HG03354 (cell line): ENCODE measurements around the gene DNLZ.
"Not testable (repeated sequence)": the region's sequence is repeated elsewhere in the genome, so short reads cannot be mapped to it uniquely, and the experiment has no call there.

Experiments used
- ATAC-seq: cut with Tn5 transposase; IDR thresholded peaks from one replicate; pipeline ENCODE4 v1.9.1; 2021; ENCODE audit warnings: mild to moderate bottlenecking; ENCODE audit not compliant: unreplicated experiment, poor library complexity, severe bottlenecking

The DNLZ gene

GRCh38 chr9:136324501-136325300 is 38.8 kb downstream of the DNLZ start:
- ATAC-seq = no peak

DNA sequence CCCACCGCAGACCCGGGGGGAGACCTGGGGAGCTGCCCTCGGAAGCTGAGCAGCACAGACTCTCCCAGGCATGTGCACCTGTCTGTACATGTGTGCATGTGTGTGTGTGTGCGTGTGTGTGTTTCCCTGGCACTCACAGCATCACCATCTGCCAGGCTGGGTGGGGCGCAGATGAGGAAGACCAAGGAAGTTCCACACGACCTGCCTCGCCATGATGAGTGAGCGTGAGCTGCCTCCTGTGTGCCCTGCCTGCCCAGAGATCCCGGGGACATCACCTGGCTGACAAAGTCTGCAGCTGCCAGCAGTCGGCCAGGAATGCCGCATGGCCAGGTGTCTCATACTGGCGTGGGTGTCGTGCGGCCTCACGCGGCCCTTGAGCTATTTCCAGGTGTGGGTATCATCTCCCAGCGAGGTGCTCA is 40.2 kb downstream of the DNLZ start:
- no peak for ATAC-seq

DNA sequence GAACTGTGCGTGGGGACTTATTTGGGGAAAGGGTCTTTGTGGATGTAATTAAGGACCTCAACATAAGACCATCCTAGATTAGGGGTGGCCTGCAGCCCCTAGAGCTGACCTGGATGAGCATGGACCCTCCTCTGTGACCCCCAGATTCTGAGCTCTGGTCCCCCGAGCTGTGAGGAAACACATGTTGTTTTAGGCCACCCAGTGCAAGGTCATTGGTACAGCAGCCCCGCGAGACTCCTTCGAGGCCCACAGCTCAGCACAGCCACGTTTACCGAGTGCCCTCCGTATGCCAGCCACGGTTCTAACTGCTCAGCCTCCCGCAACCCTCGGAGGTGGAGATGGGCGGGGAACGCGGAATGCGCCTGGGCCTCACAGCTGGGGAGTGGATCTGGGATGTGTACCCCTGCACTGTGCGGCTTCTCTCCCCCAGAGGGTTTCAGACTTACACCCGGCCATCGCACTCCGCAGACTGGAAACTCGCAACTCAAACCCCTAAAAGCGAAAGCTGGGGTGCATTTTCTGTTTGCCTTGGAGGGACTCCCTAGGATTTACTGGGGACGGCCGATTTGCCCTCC is 40.7 kb downstream of the DNLZ start:
- no peak for ATAC-seq

GRCh38 chr9:136321561-136321960 is 42.0 kb downstream of the DNLZ start:
- no peak for ATAC-seq

DNA sequence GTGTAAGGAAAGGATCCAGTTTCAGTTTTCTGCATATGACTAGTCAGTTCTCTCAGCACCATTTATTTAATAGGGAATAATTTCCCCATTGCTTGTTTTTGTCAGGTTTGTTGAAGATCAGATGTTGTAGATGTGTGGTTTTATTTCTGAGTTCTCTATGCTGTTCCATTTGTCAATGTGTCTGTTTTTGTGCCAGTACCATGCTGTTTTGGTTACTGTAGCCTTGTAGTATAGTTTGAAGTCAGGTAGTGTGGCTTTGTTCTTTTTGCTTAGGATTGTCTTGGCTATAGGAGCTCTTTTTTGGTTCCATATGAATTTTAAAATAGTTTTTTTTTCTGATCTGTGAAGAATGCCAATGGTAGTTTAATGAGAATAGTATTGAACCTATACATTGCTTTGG is 42.6 kb downstream of the DNLZ start:
- not testable (repeated sequence) for ATAC-seq

DNA sequence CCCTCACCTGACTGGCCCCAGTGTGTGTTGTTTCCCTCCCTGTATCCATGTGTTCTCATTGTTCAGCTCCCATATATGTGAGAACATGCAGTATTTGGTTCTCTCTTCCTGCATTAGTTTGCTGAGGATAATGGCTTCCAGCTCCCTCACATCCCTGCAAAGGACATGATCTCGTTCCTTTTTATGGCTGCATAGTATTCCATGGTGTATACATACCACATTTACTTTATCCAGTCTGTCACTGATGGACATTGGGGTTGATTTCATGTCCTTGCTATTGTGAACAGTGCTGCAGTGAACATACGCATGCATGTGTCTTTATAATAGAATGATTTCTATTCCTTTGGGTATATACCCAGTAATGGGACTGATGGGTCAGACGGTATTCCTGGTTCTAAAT is 43.6 kb downstream of the DNLZ start:
- not testable (repeated sequence) for ATAC-seq

- not testable (repeated sequence) for ATAC-seq
Observed at GRCh38 chr9:136319244-136319643, 44.3 kb downstream of the DNLZ start.

DNA sequence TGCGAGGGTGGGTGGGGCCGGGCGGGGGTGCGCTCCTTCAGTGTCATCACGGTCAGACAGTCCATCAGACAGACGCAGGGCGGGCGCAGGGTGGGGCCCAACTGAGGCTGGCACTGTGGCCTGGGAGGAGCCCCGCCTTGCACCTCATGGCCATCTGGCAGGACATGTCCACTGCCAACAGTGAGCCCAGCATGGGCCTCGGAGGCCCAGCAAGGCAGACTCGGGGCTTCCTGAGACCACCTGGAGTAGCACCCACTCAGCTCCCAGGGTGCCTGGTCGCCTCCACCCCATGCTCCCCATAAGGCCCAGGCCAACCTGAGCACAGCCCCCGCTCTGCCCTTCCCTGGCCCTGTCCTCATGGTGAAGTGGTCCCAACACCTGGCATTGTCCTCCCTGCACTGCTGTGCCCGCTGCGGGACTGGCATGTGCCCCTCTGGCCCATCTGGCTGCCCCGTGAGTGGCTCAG is 44.7 kb downstream of the DNLZ start:
- ATAC-seq = no peak

DNA sequence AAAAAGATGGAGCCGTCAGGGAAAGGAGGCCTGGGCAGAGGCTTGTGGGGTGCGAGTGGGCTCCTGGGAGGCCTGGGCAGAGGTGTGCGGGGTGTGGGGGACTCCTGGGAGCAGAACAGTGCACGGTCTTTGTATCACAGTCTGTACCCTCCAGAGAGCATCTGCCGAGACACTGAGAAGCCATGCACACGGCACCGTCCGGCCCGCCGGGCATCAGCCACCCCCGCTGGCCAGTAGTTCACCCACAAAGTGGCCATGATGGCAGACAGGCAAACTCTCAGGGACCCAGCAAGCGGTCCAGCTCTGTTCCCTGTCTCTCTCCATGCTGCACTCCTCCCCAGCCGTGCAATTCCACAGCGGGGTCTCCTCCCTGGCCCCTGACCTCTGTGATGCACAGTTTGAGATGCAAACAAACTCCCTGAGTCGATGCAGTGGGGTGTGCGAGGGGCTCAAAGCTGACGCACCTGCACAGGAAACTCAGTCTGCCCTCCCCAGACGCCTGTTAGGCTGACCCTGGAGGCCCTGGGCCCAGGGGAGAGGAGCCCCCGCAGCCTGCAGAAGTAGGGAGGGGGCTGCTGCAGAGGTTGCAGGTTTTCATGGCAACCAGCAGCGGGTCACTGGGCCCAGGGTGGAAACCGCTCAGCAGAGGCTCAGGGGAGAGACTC is 45.3 kb downstream of the DNLZ start:
- no peak for ATAC-seq

GRCh38 chr9:136317695-136318094 is 45.8 kb downstream of the DNLZ start:
- ATAC-seq = no peak

GRCh38 chr9:136316896-136317676 is 46.5 kb downstream of the DNLZ start:
- no peak for ATAC-seq

GRCh38 chr9:136316271-136316751 is 47.2 kb downstream of the DNLZ start:
- no peak for ATAC-seq

- ATAC-seq = no peak
Observed at GRCh38 chr9:136314944-136315343, 48.6 kb downstream of the DNLZ start.

- no peak for ATAC-seq
Observed at GRCh38 chr9:136314056-136314416, 49.5 kb downstream of the DNLZ start.

- ATAC-seq = no peak
Observed at GRCh38 chr9:136313111-136314055, 50.2 kb downstream of the DNLZ start.

GRCh38 chr9:136312436-136312835 is 51.1 kb downstream of the DNLZ start:
- ATAC-seq = no peak

DNA sequence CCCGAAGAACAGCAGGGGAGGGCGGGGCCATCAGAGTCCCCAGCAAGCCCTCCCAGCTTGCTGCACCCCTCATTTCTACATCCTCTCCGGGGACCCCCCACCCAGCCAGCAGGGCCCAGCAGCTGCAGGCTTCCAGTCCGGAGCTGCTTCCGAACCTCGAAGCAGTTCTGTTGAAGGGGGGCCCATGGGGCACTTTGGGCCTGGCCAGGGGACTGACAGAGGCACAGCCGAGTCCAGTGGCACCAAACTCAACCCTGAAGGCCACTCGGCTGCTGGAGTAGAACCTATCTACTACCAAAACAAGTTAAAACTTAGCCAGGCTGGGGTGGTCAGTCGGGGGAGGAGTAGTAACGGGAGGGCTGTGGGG is 51.6 kb downstream of the DNLZ start:
- ATAC-seq = no peak

DNA sequence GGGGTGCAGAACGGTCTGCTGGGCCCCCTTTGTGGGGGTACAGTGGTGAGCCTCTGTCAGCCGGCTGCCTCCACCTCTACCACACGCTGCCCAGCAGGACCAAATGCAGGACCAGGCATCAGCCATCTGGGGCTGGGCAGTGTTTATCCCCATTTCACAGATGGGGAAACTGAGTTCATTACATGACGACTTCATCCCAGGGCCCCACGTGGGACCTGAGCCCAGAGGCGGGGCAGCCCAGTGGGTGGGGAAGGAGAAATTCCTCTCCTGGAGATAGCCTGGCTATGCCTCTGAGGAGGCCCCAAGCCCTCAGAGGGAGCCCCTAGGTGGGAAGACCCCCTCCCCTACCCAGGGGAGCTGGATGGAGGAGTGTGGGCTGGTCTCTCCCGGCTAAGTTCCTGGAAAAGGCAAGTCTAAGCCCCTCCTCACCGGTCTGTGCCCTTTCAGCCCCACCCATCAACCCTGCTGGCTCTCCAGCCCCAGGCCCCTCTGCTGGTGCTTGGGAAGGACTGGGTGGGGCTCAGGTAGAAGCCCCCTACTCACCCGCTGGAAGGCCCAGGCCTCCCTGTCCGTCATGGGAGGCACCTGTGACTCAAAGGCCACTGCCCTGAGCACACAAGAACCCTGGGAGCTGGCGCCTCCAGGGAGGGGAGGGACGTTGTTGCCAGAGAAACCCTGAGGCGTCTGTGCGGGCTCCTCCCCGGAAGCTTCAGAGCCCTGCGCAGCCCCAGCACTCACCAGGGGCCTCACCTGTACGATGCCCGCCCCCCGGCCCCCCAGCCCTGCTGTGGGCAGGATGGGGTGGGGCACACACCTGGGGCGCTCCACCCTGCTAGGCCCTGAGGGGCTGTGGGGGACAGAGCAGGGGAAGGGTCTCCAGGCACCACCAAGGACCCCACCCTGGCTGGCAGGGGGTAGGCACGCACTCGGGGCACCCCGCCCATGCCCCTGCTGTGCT is 52.2 kb downstream of the DNLZ start:
- ATAC-seq = no peak
